ENCODE data around the gene PDGFB.

The PDGFB gene

GRCh38 chr22:39176143-39176713 is 68.6 kb downstream of the PDGFB start:
- DNase-seq (ENCODE audit: low read depth in 2 of 2): no peak

- DNase-seq (ENCODE audit: low read depth in 2 of 2): no peak
Measured at GRCh38 chr22:39175353-39176142, 69.2 kb downstream of the PDGFB start.

- peak; percentile 28 to 33 for DNase-seq (ENCODE audit: low read depth in 2 of 2)
Measured at GRCh38 chr22:39174498-39175352, 70.1 kb downstream of the PDGFB start.

- DNase-seq (ENCODE audit: low read depth in 2 of 2): no peak
Measured at GRCh38 chr22:39173787-39174497, 70.8 kb downstream of the PDGFB start.
